HepG2 (cell line): ENCODE data around the gene PMFBP1. TPM values are rescaled to one million over a fixed set of nuclear protein-coding genes. Genes with fewer than 3 reads are reported as not detected.

ENCODE experiments used
- ARID3A ChIP-seq: IDR thresholded peaks from 2 replicates; pipeline ENCODE4 v1.6.1; 2012; ENCODE audit warnings: low read depth, low read length, improper control_type of control experiment
- ATF4 ChIP-seq, 2 experiments: fragments of 450-650 bp in 1 of 2; sonication (generic) in 1 of 2; formaldehyde crosslinking; IDR thresholded peaks; 2 replicates each; pipeline versions ENCODE4 v1.5.0 to v1.8.0; 2020 to 2022; ENCODE audit warnings: mild to moderate bottlenecking in 1 of 2, missing genetic modification reagents in 1 of 2
- FOXP4 ChIP-seq: sonication (generic); formaldehyde crosslinking; IDR thresholded peaks from 2 replicates; pipeline ENCODE4 v1.4.0; 2020; ENCODE audit warnings: missing genetic modification reagents
- HOXA5 ChIP-seq: sonication (generic); formaldehyde crosslinking; IDR thresholded peaks from 2 replicates; pipeline ENCODE4 v1.4.0; 2020; ENCODE audit warnings: missing genetic modification reagents
- MTF1 ChIP-seq: sonication (generic); formaldehyde crosslinking; IDR thresholded peaks from 2 replicates; pipeline ENCODE4 v1.5.0; 2020; ENCODE audit warnings: missing genetic modification reagents
- NFE2L1 ChIP-seq: sonication (generic); formaldehyde crosslinking; IDR thresholded peaks from 2 replicates; pipeline ENCODE4 v1.4.0; 2020; ENCODE audit warnings: missing genetic modification reagents, mild to moderate bottlenecking, borderline replicate concordance
- POGZ ChIP-seq: sonication (generic); formaldehyde crosslinking; IDR thresholded peaks from 2 replicates; pipeline ENCODE4 v1.4.0; 2020; ENCODE audit warnings: mild to moderate bottlenecking, missing genetic modification reagents
- TP53 ChIP-seq: sonication (generic); formaldehyde crosslinking; conservative IDR thresholded peaks from 2 replicates; pipeline ENCODE4 v1.4.0; 2020; ENCODE audit warnings: missing genetic modification reagents
- USF2 ChIP-seq, 2 experiments: sonication (generic) in 1 of 2; formaldehyde crosslinking in 1 of 2; IDR thresholded peaks; 2 replicates each; pipeline versions ENCODE4 v1.5.1 to v1.6.1; 2011 to 2020; ENCODE audit warnings: borderline replicate concordance in 1 of 2, low read depth in 1 of 2, low read length in 1 of 2, mild to moderate bottlenecking in 1 of 2, missing genetic modification reagents in 1 of 2, moderate library complexity in 1 of 2
- ZBTB14 ChIP-seq: sonication (generic); formaldehyde crosslinking; IDR thresholded peaks from 2 replicates; pipeline ENCODE4 v1.4.0; 2020; ENCODE audit warnings: missing genetic modification reagents
- ZNF280D ChIP-seq: sonication (generic); formaldehyde crosslinking; IDR thresholded peaks from 2 replicates; pipeline ENCODE4 v1.5.1; 2020; ENCODE audit warnings: mild to moderate bottlenecking, missing genetic modification reagents
- ZNF296 ChIP-seq: sonication (generic); formaldehyde crosslinking; conservative IDR thresholded peaks from 2 replicates; pipeline ENCODE4 v1.5.0; 2020; ENCODE audit warnings: mild to moderate bottlenecking, missing genetic modification reagents
- ZNF329 ChIP-seq: sonication (generic); formaldehyde crosslinking; IDR thresholded peaks from 2 replicates; pipeline ENCODE4 v1.9.0; 2021; ENCODE audit warnings: low read depth, mild to moderate bottlenecking, missing genetic modification reagents
- ZNF367 ChIP-seq: sonication (generic); formaldehyde crosslinking; IDR thresholded peaks from 2 replicates; pipeline ENCODE4 v1.4.0; 2020; ENCODE audit warnings: missing genetic modification reagents, borderline replicate concordance
- polyA plus RNA-seq, 8 experiments: library from polyadenylated mRNA; depleted of rRNA in 3 of 8; stranded (reverse) in 7 of 8; unstranded in 1 of 8; fragments of >200 nt; fragmentation: Illumina TruSeq in 4 of 8; extraction: Trizol in 4 of 8; gene quantifications; 2 replicates each; pipeline versions ENCODE4 v1.2.1 to v1.2.3, GENCODE V29; 2011 to 2016; ENCODE audit warnings: low read depth in 4 of 8, missing spikeins in 1 of 8, mixed read lengths in 1 of 8; ENCODE audit not compliant: insufficient read depth in 1 of 8
- total RNA-seq, 5 experiments: library from RNA; depleted of rRNA; stranded (reverse); fragments of >200 nt; fragmentation: Illumina TruSeq; extraction: Trizol; gene quantifications; 2 replicates each; pipeline ENCODE4 v1.2.3, GENCODE V29; 2016; ENCODE audit warnings: low read depth in 1 of 5

Gene PMFBP1
- total and polyA plus RNA-seq, 2 of the 13 experiments (the other 11 are each of a cell fraction or from before 2014, with no cell fraction given), result 1.9 to 3.8 TPM

GRCh38 chr16:72083778-72084404 lies 88.1 kb downstream of the PMFBP1 start (continued):
- TF ChIP-seq ATF4 (CRISPR knock-in tag; IDR thresholded peaks at IDR 0.05) (peak in 1 of 2 experiments; percentile 78; a peak in 2 of 4 replicates), ZNF296 (CRISPR knock-in tag) (no peak), TP53 (CRISPR knock-in tag) (no peak), POGZ (peak; percentile 82), ZNF329 (CRISPR knock-in tag) (no peak), HOXA5 (CRISPR knock-in tag) (0 out of 2 replicates have a peak, but pooled peaks have one; percentile 32), FOXP4 (CRISPR knock-in tag) (peak; percentile 37; the same call in 1 of the 2 replicates), ZNF367 (no peak), USF2 (IDR thresholded peaks at IDR 0.05; ENCODE audit: low read depth, low read length) (no peak), USF2 (CRISPR knock-in tag; IDR thresholded peaks at IDR 0.05; ENCODE audit: borderline replicate concordance) (no peak), ZBTB14 (CRISPR knock-in tag) (no peak), ARID3A (no peak), NFE2L1 (CRISPR knock-in tag) (no peak), MTF1 (CRISPR knock-in tag) (no peak), ZNF280D (CRISPR knock-in tag) (no peak)
